Hindlimb muscle (tissue), 1 donor: ENCODE results near the gene NAMPT. TPM values are rescaled to one million over a fixed set of nuclear protein-coding genes. Genes with fewer than 3 reads are reported as not detected.

Experiments
- DNase-seq: peaks from one replicate; pipeline ENCODE4 v3.0.0-alpha.2; 2013
- polyA plus RNA-seq: library from polyadenylated mRNA; unstranded; fragments of 120-200 nt; gene quantifications from one replicate; pipeline ENCODE4 v1.2.1, GENCODE V29; 2013; ENCODE audit not compliant: insufficient read length

The NAMPT gene
- polyA plus RNA-seq, 1 donor = 22.4 TPM

DNA sequence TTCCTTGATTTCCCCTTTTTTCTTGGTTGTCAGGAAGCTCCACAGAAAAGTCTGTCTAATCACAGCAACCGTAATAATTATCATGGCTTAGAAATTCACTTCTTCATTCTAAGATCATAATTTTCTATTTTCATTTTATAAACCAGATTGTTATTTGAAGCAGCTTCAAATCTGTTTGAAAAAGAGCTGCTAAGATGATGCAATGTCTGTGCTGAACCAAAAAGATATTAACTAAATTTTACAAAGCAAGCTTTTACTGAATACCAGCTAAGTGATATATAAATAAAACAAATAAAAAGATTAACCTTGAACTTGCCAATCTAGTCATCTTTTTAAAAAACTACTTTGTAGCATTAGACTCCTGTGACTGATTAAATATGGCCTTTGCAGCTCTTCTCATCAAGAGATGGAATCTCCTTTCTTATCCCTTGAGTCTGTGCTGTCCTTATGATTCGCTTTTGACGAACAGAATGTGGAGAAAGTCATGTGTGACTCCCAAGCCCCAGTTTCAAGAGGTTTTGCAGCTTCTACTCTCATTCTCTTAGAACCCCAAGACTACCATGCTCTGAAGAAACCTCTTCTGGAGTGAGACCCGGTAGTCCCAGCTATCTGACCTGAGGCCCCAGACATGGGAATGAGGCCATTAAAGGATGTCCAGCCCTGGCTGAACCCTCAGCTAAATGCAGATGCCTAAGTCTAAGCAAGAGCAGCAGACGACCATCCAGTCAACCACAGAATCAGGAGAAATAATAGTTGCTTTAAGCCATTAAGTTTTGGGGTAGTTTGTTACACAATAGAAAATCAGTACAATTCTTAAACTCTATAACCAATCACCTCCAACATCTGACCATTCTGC, 14.4 kb downstream of the NAMPT start:
- DNase-seq = no peak

DNA sequence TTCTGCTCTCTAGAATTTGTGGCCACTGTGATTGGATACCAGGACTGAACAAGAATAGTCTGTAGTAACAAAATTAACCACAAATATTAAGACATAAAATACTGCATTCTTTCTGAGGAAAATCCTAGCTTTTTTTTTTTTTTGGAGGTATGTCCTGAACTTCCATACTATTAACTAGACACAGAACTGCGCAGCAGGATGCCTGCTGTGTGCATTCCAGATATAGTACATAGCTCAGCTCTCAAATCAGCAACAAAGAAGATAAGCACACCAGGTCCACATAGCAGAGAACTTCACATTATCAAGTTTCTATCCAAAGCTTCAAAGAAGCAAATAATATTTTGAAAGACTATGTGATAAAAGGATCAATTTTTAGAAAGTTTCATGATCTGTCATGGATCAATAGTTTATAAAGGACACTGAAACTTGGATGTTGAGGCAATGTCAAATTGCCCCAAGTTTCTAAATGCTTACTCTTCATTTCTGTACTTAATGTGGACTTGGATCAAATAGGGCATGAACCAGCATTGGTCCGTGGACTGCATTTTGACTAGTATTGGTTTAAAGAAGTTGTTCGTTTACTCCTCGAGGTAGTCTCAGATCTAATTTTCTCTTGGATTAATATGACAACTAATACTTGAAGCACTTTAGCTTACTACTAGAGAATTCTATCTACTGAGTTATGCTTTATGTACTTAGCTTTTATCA, 15.4 kb downstream of the NAMPT start:
- no peak for DNase-seq

GRCh38 chr7:106265133-106265532, 19.6 kb downstream of the NAMPT start:
- no peak for DNase-seq

DNA sequence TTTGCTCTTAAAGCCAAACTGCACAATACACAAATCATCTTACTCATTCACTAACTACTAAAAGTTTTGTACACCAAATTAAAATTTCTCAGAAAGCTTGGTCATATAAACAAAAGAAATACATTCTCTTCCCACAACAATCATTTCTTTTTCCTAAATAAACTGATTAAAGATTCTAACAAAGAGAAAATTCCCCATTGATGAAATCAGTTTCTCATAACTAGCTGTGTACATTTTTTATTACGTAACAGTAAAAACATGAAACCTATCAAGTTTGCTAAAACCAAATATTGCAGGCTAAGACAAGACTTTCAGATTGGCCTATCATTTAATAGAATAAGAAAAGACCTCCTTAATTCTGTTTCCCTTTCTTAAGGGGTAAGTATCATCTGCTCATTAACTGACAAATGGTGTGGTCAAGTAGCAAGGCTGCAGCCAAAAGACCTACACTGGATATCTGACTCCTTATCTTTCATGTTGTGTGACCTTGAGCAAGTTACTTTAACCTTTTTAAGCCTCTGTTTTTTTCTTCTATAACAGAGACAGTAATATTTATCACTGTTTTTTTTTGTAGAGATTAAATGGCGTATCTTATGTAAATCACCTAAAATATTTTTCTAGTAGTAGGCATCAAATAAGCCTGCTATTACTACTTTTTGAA, 22.4 kb downstream of the NAMPT start:
- DNase-seq = no peak

DNA sequence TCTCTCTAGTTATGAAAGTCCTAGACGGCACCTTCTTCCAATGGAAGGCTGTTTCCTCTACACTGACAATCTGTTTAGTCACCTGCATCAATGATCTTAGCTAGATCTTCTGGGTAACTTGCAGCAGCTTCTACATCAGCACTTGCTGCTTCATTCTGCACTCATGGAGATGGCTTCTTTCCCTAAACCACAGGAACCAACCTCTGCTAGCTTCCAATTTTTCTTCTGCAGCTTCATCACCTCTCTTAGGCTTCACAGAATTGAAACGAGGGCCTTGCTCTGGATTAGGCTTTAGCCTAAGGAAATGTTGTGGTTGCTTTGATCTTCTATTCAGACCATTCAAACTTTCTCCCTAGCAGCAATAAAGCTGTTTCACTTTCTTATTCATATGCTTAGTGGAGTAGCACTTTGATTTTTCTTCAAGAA, 24.6 kb downstream of the NAMPT start:
- no peak for DNase-seq

DNA sequence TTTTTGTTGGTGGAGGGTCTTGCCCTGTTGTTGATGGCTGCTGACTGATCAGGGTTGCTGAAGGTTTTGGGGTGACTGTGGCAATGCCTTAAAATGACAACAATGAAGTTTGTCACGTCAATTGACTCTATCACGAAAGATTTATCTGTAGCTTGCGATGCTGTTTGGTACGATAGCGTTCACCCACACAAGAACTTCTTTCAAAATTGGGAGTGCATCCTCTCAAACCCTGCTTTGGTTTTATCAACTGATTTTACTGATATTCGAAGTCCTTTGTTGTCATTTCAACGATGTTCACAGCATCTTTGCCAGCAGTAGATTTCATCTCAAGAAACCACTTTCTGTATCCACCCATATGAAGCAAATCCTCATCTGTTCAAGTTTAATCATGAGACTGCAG, 26.0 kb downstream of the NAMPT start:
- no peak for DNase-seq

- DNase-seq = no peak
Observed at GRCh38 chr7:106257752-106258151, 27.0 kb downstream of the NAMPT start.

DNA sequence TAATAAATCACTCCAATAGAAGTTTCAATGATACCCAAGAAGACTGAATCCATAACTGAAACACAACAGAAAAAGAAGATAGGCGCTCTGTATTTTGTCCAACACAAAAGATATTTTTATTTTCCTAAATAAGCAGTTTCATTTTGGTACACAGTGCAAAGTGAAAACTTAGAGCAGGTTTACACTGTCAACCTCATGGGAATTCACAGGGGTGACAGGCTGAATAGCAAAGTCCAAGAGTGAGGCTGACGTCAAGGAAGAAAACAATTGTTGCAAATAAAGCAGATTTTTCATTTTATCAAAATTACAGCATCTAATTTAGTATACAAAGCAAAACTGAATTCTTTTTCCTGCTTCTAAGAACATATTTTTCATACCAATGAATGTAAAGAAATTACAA, 28.6 kb downstream of the NAMPT start:
- DNase-seq = no peak

GRCh38 chr7:106255246-106255645, 29.5 kb downstream of the NAMPT start:
- no peak for DNase-seq

DNA sequence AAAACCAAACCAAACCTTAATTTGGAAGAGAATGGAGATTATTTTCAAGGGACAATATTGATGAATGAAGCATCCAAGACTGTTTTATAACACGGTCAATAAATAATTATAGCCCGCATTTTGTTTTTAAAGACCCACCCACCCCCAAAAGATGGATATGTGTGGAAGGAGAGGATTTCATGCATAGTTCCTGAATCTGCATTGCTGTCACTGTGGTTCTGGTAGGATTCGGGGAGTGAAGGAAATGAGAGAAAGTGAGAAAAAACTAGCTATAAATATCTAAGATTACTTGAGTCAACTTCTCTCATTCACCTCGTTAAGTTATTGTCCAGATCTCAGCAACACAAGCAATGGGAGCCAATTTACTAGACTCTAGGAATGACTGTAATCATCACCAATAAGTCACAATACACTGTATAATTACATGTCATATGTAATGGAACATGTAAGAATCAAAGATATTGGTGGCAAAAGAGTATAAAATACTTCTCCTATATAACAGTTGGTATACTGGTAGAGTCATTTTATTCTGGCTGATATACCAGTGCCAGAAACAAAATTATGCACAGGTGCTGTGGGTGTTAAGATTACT, 30.2 kb downstream of the NAMPT start:
- no peak for DNase-seq

DNA sequence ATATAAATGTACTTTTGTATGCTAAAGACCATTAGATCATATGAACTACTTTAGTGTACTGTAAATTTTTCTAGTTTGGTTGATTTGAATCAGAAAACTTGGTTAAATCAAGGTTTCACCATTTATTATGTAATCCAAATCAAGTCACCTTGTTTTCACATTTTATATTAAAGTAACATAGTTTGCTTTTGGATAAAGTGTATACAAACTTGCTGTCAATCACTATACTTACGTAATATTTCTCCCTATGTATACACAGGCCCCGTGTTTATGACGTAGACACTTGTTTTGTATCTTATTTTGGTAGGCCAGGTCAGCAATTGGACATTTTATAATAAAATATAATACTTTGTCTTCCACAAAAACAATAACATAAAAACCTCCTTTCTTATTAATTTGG, 32.2 kb downstream of the NAMPT start:
- no peak for DNase-seq

DNA sequence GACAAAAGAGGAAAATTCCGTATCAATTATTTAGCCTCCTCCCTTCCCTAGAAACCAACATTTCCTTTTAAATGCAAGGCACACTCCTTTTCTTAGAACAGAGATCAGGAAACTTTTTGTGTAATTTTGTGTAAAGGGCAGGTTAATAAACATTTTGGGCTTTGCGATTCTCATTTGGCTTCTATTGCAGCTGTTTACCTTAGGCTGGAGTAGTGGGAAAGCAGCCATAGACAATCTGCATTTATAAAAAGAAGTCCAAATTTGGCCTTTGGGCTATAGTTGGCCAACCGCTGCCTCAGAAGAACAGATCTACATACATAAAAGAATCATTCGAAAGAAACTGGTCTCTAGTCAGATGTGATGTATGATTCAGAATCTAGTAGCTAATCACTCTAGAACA, 35.3 kb downstream of the NAMPT start:
- DNase-seq = no peak

GRCh38 chr7:106248600-106248999, 36.2 kb downstream of the NAMPT start:
- no peak for DNase-seq

GRCh38 chr7:106247841-106248240, 36.9 kb downstream of the NAMPT start:
- DNase-seq = no peak

DNA sequence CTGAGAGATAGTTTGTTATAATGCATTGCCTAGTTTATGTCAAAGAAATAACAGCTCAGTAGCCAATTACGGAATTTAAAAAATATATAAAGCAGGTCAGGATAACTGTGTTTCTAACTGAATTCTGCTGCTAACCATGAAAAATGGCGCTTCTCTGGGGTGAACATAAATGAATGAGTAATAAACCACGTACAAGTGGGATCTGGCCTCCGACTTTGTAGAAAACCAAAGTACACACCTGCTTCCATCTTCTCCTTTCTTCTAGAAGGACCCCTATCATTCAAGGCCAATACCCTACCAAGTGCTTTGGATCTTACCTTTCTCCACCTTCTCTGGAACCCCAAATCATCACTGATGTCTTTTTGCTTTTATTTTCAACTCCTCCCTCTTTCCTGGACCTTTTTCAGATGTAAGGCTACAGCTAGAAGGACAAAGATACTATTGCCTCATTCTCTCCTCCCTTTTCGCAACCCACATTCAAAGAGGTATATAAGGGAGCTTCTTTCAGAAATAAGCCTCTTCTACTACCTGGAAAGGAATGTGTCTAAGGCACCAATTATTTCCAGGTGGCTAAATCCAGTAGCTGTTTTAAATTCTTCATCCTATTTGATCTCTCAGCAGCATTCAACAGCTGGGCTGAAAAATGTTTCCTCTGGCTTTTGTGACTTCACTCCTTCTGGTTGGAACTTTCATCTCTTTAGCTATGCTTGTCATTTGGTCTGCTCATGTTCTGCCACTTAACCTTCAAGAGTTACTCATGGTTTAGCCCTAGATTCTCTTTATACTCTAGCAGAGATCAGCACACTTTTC, 37.7 kb downstream of the NAMPT start:
- DNase-seq = no peak

DNA sequence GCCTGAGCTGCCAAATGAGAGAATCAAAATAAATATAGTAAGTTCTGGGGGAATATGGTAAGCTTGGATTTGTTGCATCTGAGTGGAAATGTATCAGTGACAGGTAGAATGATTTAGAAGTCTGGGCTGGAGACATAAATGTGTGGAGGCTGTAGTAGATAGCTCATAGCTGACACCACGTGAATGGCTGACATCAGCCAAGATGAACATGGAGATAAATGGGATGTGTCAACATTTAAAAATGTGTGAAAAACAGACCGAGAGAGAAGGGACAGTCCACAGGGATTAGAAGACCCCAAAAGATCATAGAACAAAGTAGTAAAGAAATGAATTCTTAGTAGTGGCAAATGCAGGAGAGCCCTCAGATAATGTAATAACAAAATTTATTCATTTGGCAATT, 40.9 kb downstream of the NAMPT start:
- no peak for DNase-seq

- DNase-seq = no peak
Observed at GRCh38 chr7:106239406-106239805, 45.4 kb downstream of the NAMPT start.

DNA sequence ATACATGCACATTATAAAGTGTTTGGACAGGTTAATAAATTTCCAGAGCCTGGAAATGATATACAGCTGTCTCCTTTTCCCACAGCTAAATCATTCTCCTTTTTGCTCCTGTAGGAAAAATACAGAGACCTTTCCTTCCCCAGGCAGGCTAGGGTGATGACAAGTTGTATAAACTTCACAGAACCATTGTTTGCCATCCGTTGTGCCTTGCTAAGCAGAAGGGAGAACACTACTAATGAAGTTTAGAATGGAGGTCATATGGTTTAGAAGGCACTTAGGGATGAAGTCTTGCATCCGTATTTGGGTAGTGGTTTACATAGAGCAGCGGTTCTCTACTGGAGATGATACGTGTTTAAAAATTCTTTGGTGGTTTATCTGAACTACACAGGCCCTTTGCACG, 46.0 kb downstream of the NAMPT start:
- DNase-seq = no peak

DNA sequence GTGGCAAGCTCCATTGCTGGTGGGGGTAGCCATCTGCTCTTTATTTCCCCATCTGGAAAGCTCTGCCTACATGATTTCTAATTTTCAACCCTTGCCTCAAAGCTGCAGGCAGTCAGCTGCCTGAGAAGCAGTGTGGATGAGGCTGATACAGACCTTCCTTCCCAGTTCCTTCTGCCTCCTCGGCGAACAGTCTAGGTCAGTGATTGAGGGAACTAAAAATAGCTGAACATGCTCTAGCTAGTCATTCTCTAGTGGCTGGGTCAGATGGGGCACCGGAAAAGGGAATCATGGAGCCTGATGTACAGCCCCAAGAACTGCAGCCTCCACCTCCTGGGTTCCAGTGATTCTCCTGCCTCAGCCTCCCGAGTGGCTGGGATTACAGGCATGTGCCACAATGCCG, 48.7 kb downstream of the NAMPT start:
- no peak for DNase-seq

GRCh38 chr7:106234425-106234824, 50.4 kb downstream of the NAMPT start:
- no peak for DNase-seq

- DNase-seq = no peak
Observed at GRCh38 chr7:106231856-106232490, 52.8 kb downstream of the NAMPT start.

- DNase-seq = no peak
Observed at GRCh38 chr7:106225856-106226255, 58.9 kb downstream of the NAMPT start.
